K562 (cell line): ENCODE results near the gene LYST. TPM values are rescaled to one million over a fixed set of nuclear protein-coding genes. Genes with fewer than 3 reads are reported as not detected.

Source experiments
- ATAC-seq: fragments of 200-7000 bp; cut with Tn5 transposase; 3 replicates; pipeline ENCODE4 v1.9.1; 2020; ENCODE audit warnings: moderate library complexity
- BruUV-seq: library from RNA; stranded (reverse); fragments of 400-500 nt; replicated peaks from 2 replicates; lab custom pipeline; 2021; lab: Mats Ljungman, UMichigan
- CTCF ChIA-PET: fragments of 300-600 bp; formaldehyde crosslinking; extraction: SDS; loops from one replicate; lab custom pipeline; 2021; ENCODE audit warnings: low intra/inter-chr PET ratio; lab: Yijun Ruan, JAX
- POLR2A ChIA-PET: fragments of 300-600, 350-650 bp; sonication (Branson Sonifier 250); formaldehyde crosslinking; extraction: SDS; loops from one replicate; lab custom pipeline; 2021; ENCODE audit warnings: antibody characterized with exemption, inconsistent platforms; lab: Yijun Ruan, JAX
- DNase-seq, 4 experiments: peaks; one replicate each; pipeline versions ENCODE4 v3.0.0 to v3.0.0-alpha.2; 2011 to 2018; ENCODE audit warnings: low spot score in 3 of 4, mixed read lengths in 3 of 4; ENCODE audit errors: extremely low read depth in 1 of 4
- FAIRE-seq: peaks from 2 replicates; lab custom pipeline; 2011; peaks lifted over from hg19 to GRCh38; lab: Jason Lieb, UNC
- H2AFZ ChIP-seq: 2 replicates; pipeline ENCODE4 v1.6.0; 2011; ENCODE audit warnings: low read depth, low read length, control low read depth, inconsistent platforms
- H3K27ac ChIP-seq: fragments of 200-600 bp; 3 replicates; pipeline ENCODE4 v1.8.0; 2011; ENCODE audit warnings: low read depth, mild to moderate bottlenecking, control low read depth, inconsistent platforms, low read length, moderate library complexity, mixed read lengths; ENCODE audit errors: extremely low read depth
- H3K27me3 ChIP-seq, 2 experiments: fragments of 300-600 bp in 1 of 2; 2 replicates in 1 of 2; 3 replicates in 1 of 2; pipeline versions ENCODE4 v1.6.0 to v1.8.0; 2011; ENCODE audit warnings: inconsistent platforms in 2 of 2, low read length in 2 of 2, mild to moderate bottlenecking in 1 of 2, mixed read lengths in 1 of 2, moderate library complexity in 1 of 2; ENCODE audit not compliant: control insufficient read depth in 2 of 2, insufficient read depth in 2 of 2
- H3K36me3 ChIP-seq: fragments of 300-600 bp; 3 replicates; pipeline ENCODE4 v1.8.0; 2011; ENCODE audit warnings: mild to moderate bottlenecking, low read length, inconsistent platforms; ENCODE audit not compliant: control insufficient read depth, insufficient read depth
- H3K4me1 ChIP-seq, 2 experiments: fragments of 200-600 bp in 1 of 2; replicated peaks in 1 of 2; 2 replicates in 1 of 2; 3 replicates in 1 of 2; pipeline versions ENCODE4 v1.5.1 to v1.8.0; 2011; ENCODE audit warnings: inconsistent platforms in 2 of 2, low read length in 2 of 2, mild to moderate bottlenecking in 1 of 2, mixed read lengths in 1 of 2, moderate library complexity in 1 of 2; ENCODE audit not compliant: control insufficient read depth in 2 of 2, insufficient read depth in 2 of 2
- H3K4me2 ChIP-seq: 2 replicates; pipeline ENCODE4 v1.6.1; 2011; ENCODE audit warnings: low read length, control low read depth, inconsistent platforms, mixed read lengths; ENCODE audit not compliant: insufficient read depth
- H3K4me3 ChIP-seq: fragments of 200-600 bp; sonication (generic), shearing (Covaris generic); 2 replicates; pipeline ENCODE4 v1.5.1; 2016; ENCODE audit warnings: control low read depth, inconsistent platforms
- H3K79me2 ChIP-seq: fragments of 200-600 bp; 3 replicates; pipeline ENCODE4 v1.8.0; 2011; ENCODE audit warnings: low read length, inconsistent platforms; ENCODE audit not compliant: control insufficient read depth, insufficient read depth
- H3K9ac ChIP-seq, 2 experiments: 2 replicates each; pipeline versions ENCODE4 v1.6.0 to v1.6.1; 2011; ENCODE audit warnings: low read depth in 2 of 2, low read length in 2 of 2, control low read depth in 1 of 2, inconsistent platforms in 1 of 2, mild to moderate bottlenecking in 1 of 2, mixed read lengths in 1 of 2; ENCODE audit not compliant: insufficient read depth in 1 of 2
- H3K9me1 ChIP-seq: one replicate; pipeline ENCODE4 v1.6.0; 2011; ENCODE audit warnings: inconsistent platforms, mild to moderate bottlenecking, low read length, moderate library complexity; ENCODE audit not compliant: control insufficient read depth, insufficient read depth
- H3K9me3 ChIP-seq: replicated peaks from 2 replicates; pipeline ENCODE4 v1.5.1; 2011; ENCODE audit warnings: low read depth, low read length, inconsistent platforms; ENCODE audit not compliant: control insufficient read depth, insufficient read depth
- H4K20me1 ChIP-seq: replicated peaks from 2 replicates; pipeline ENCODE4 v1.6.1; 2011; ENCODE audit warnings: low read length, inconsistent platforms, mixed read lengths; ENCODE audit not compliant: control insufficient read depth, insufficient read depth
- CBX2 ChIP-seq: fragments of 200-600 bp; sonication (generic); IDR thresholded peaks from one replicate; pipeline ENCODE4 v1.6.1; 2012; ENCODE audit warnings: mild to moderate bottlenecking, low read length, inconsistent platforms; ENCODE audit not compliant: insufficient read depth, poor library complexity, severe bottlenecking
- ETV1 ChIP-seq: fragments of 450-650 bp; conservative IDR thresholded peaks from 2 replicates; pipeline ENCODE4 v1.6.1; 2016; ENCODE audit warnings: missing genetic modification characterization, control low read depth, low read depth, missing compliant biosample characterization
- HDAC6 ChIP-seq: IDR thresholded peaks from 2 replicates; pipeline ENCODE4 v1.6.1; 2012; ENCODE audit warnings: low read depth, mild to moderate bottlenecking, control low read depth, inconsistent platforms, low read length, moderate library complexity
- KAT8 ChIP-seq: fragments of 450-650 bp; IDR thresholded peaks from 2 replicates; pipeline ENCODE4 v1.6.1; 2016; ENCODE audit warnings: low read depth, mild to moderate bottlenecking
- NFIC ChIP-seq: fragments of 450-650 bp; IDR thresholded peaks from 2 replicates; pipeline ENCODE4 v1.6.1; 2017; ENCODE audit warnings: mild to moderate bottlenecking, inconsistent platforms
- PHF21A ChIP-seq: fragments of 450-650 bp; IDR thresholded peaks from 2 replicates; pipeline ENCODE4 v1.6.1; 2017; ENCODE audit warnings: low read depth, borderline replicate concordance
- SAFB2 ChIP-seq: fragments of 200-400 bp; formaldehyde crosslinking; IDR thresholded peaks from 2 replicates; pipeline ENCODE4 v1.6.1; 2018; ENCODE audit warnings: borderline replicate concordance, low read length, low read depth, moderate library complexity; ENCODE audit not compliant: severe bottlenecking
- SLC30A9 ChIP-seq: fragments of 250-450 bp; sonication (Bioruptor Pico); IDR thresholded peaks from 2 replicates; pipeline ENCODE4 v1.8.0; 2022; ENCODE audit warnings: mild to moderate bottlenecking, moderate library complexity
- SRSF1 ChIP-seq: fragments of 200-400 bp; formaldehyde crosslinking; IDR thresholded peaks from 2 replicates; pipeline ENCODE4 v1.6.1; 2017; ENCODE audit warnings: mild to moderate bottlenecking, low read depth, low read length, moderate library complexity
- TAL1 ChIP-seq: fragments of 450-650 bp; IDR thresholded peaks from 2 replicates; pipeline ENCODE4 v1.6.1; 2016; ENCODE audit warnings: mild to moderate bottlenecking
- ZNF316 ChIP-seq: fragments of 450-650 bp; IDR thresholded peaks from 2 replicates; pipeline ENCODE4 v1.6.1; 2016
- ZNF408 ChIP-seq: fragments of 250-450 bp; sonication (Bioruptor Pico); IDR thresholded peaks from 2 replicates; pipeline ENCODE4 v1.4.0; 2020; ENCODE audit warnings: low read depth, mild to moderate bottlenecking, moderate library complexity
- ZNF589 ChIP-seq: fragments of 200-800 bp; sonication (Bioruptor generic); IDR thresholded peaks from 2 replicates; pipeline ENCODE4 v1.6.1; 2016; ENCODE audit warnings: low read depth, missing genetic modification characterization, missing compliant biosample characterization
- ZNF696 ChIP-seq: fragments of 250-450 bp; sonication (Bioruptor Pico); conservative IDR thresholded peaks from 2 replicates; pipeline ENCODE4 v1.4.0; 2020; ENCODE audit warnings: mild to moderate bottlenecking, moderate library complexity
- ZNF707 ChIP-seq: fragments of 250-450 bp; sonication (Bioruptor Pico); conservative IDR thresholded peaks from 2 replicates; pipeline ENCODE4 v1.8.0; 2022; ENCODE audit warnings: inconsistent platforms, mild to moderate bottlenecking, moderate library complexity
- WGBS: fragments of 100-300 bp; shearing (Covaris generic); methylation state at CpG from one replicate; pipeline ENCODE4 v1.1.6; 2016; ENCODE audit warnings: low coverage, mixed read lengths; ENCODE audit not compliant: insufficient coverage; ENCODE audit errors: missing lambda C conversion rate; 5-methylcytosine and 5-hydroxymethylcytosine counted together
- in situ Hi-C: fragments of 300-500 bp; cut with MboI; formaldehyde crosslinking; loops from 4 replicates; pipeline ENCODE4 v1.15.0; 2018; ENCODE audit warnings: inconsistent platforms, mixed read lengths
- intact Hi-C: fragments of 100-400 bp; cut with micrococcal nuclease; formaldehyde crosslinking; loops from 2 replicates; pipeline ENCODE4 v1.14.2; 2022
- polyA plus RNA-seq, 8 experiments: library from polyadenylated mRNA; depleted of rRNA in 4 of 8; stranded (reverse) in 5 of 8; unstranded in 3 of 8; fragments of >200 nt; fragmentation: Nextera tagmentation in 2 of 8; fragmentation: Illumina TruSeq in 1 of 8; extraction: Ambion mirVana in 2 of 8; extraction: Trizol in 1 of 8; gene quantifications; 2 replicates each; pipeline versions ENCODE4 v1.2.1 to v1.2.3, GENCODE V29; 2011 to 2014; ENCODE audit warnings: inconsistent platforms in 1 of 8, missing spikeins in 1 of 8
- total RNA-seq, 7 experiments: library from RNA; depleted of rRNA in 6 of 7; stranded (reverse); fragments of >200 nt in 6 of 7; fragmentation: Illumina TruSeq in 2 of 7; extraction: Trizol in 2 of 7; gene quantifications; 2 replicates each; pipeline versions ENCODE4 v1.2.1 to v1.2.3, GENCODE V29; 2011 to 2021; ENCODE audit warnings: low replicate concordance in 1 of 7
- TF ChIP-seq, protein P1 (sequence below): fragments of 150-350 bp; conservative IDR thresholded peaks from 2 replicates; pipeline ENCODE4 v1.6.1; 2014; ENCODE audit warnings: low read length
- TF ChIP-seq, protein P2 (sequence below): fragments of 250-450 bp; sonication (Bioruptor Pico); IDR thresholded peaks from 2 replicates; pipeline ENCODE4 v1.9.0; 2021; ENCODE audit warnings: mild to moderate bottlenecking
- TF ChIP-seq, protein P3 (sequence below): fragments of 250-450 bp; sonication (Bioruptor Pico); IDR thresholded peaks from 2 replicates; pipeline ENCODE4 v1.4.0; 2020; ENCODE audit warnings: mild to moderate bottlenecking, moderate library complexity, borderline replicate concordance

The LYST gene
- total and polyA plus RNA-seq, 9 of the 15 experiments (the other 6 are each of a cell fraction or from before 2014, with no cell fraction given) = 0.73 to 2.4 (median 1.4) TPM

DNA sequence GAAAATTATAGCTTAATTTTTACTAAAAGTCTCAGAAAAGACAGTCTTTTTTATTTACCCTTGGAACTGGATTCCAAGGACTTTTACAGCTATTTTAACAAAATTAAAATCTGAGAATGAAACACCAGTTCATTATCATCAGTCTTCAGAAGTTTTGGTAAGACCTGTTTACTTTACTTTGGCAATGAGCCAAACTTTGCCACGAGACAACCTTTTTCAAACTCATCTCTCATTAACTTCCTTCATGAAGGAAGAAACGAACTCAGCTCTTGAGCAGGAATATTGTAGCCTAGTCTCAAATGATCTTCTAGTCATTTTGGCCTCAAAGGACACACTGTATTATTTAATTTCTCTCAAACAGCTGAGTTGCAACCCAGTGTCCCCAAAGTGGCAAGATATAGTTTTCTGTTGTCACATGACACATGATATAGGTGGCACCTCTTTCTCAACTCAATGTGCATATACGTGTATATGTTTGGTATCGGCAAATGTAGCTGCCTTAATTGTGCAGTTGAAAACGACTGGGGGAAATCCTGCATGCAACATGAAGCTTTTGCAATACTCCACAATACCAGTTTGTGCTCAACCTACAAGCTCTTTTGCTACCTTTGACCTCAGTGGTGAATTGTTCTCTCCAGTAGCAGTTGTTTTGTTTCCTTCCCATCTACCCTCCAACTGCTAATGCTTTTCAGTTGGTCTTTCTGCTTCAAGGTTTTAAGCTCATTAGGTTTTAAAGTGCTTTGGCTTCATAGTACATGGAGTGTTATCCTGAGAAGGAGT is 208.8 kb downstream of the LYST start:
- peaks cover 12 to 23% of the 10 kb centered on the region in 2 experiments for H3K27me3 ChIP-seq
- no TSS peak for BruUV-seq
- no peak overlapping the region for H3K4me2 ChIP-seq
- FAIRE-seq = no peak
- no peaks in the 10 kb centered on the region for H3K79me2 ChIP-seq
- no peaks in the 10 kb centered on the region for H3K9me3 ChIP-seq
- intact Hi-C loops = no loop called here
- no peaks in the 10 kb centered on the region for H4K20me1 ChIP-seq
- no peak overlapping the region for H3K9ac ChIP-seq
- in situ Hi-C loops = no loop called here
- H3K9me1 ChIP-seq = no peaks in the 10 kb centered on the region
- WGBS = 3% methylated on average over 5 of the region's 5 CpGs
- ATAC-seq = no peak
- H3K4me3 ChIP-seq = no peak overlapping the region
- POLR2A ChIA-PET = interaction anchor here (1.0 to 1.2 kb wide), 3 partner anchors 10 to 57 kb away, joined by 3 to 6 read pairs (median 3); no protein-coding TSS in a partner anchor
- no peaks in the 10 kb centered on the region for H3K36me3 ChIP-seq
- H3K4me1 ChIP-seq = no peaks in the 10 kb centered on the region
- no peak overlapping the region for H2AFZ ChIP-seq
- no peak overlapping the region for H3K27ac ChIP-seq
- CTCF ChIA-PET = no interaction called here
- DNase-seq = peak in 1 of 4 experiments; percentile 17
- TF ChIP-seq CBX2 (no peak), ZNF316 (no peak), ZNF408 (CRISPR knock-in tag) (no peak), SLC30A9 (CRISPR knock-in tag) (no peak), TAL1 (no peak), KAT8 (no peak), PHF21A (no peak), SAFB2 (no peak), ZNF707 (CRISPR knock-in tag) (no peak), SRSF1 (no peak), ZNF589 (no peak), NFIC (peak; percentile 96), ZNF696 (CRISPR knock-in tag) (no peak), HDAC6 (no peak), ETV1 (tag) (no peak)
- TF ChIP-seq, protein P1, sequence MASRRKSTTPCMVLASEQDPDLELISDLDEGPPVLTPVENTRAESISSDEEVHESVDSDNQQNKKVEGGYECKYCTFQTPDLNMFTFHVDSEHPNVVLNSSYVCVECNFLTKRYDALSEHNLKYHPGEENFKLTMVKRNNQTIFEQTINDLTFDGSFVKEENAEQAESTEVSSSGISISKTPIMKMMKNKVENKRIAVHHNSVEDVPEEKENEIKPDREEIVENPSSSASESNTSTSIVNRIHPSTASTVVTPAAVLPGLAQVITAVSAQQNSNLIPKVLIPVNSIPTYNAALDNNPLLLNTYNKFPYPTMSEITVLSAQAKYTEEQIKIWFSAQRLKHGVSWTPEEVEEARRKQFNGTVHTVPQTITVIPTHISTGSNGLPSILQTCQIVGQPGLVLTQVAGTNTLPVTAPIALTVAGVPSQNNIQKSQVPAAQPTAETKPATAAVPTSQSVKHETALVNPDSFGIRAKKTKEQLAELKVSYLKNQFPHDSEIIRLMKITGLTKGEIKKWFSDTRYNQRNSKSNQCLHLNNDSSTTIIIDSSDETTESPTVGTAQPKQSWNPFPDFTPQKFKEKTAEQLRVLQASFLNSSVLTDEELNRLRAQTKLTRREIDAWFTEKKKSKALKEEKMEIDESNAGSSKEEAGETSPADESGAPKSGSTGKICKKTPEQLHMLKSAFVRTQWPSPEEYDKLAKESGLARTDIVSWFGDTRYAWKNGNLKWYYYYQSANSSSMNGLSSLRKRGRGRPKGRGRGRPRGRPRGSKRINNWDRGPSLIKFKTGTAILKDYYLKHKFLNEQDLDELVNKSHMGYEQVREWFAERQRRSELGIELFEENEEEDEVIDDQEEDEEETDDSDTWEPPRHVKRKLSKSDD = no peak
- TF ChIP-seq, protein P2, sequence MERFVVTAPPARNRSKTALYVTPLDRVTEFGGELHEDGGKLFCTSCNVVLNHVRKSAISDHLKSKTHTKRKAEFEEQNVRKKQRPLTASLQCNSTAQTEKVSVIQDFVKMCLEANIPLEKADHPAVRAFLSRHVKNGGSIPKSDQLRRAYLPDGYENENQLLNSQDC (CRISPR knock-in tag) = no peak
- TF ChIP-seq, protein P3, sequence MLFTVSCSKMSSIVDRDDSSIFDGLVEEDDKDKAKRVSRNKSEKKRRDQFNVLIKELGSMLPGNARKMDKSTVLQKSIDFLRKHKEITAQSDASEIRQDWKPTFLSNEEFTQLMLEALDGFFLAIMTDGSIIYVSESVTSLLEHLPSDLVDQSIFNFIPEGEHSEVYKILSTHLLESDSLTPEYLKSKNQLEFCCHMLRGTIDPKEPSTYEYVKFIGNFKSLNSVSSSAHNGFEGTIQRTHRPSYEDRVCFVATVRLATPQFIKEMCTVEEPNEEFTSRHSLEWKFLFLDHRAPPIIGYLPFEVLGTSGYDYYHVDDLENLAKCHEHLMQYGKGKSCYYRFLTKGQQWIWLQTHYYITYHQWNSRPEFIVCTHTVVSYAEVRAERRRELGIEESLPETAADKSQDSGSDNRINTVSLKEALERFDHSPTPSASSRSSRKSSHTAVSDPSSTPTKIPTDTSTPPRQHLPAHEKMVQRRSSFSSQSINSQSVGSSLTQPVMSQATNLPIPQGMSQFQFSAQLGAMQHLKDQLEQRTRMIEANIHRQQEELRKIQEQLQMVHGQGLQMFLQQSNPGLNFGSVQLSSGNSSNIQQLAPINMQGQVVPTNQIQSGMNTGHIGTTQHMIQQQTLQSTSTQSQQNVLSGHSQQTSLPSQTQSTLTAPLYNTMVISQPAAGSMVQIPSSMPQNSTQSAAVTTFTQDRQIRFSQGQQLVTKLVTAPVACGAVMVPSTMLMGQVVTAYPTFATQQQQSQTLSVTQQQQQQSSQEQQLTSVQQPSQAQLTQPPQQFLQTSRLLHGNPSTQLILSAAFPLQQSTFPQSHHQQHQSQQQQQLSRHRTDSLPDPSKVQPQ (CRISPR knock-in tag) = no peak
